Cardiac muscle cell (in vitro differentiated cells and primary cell): ENCODE data around the gene CCDC6. TPM values are rescaled to one million over a fixed set of nuclear protein-coding genes. Genes with fewer than 3 reads are reported as not detected.
"Not testable (repeated sequence)": the region's sequence is repeated elsewhere in the genome, so short reads cannot be mapped to it uniquely, and the experiment has no call there.

ENCODE experiments used
- DNase-seq, 2 donors: peaks; one replicate each; pipeline versions ENCODE4 v3.0.0 to v3.0.0-alpha.2; 2010 to 2017; ENCODE audit warnings: low read depth in 1 of 2, low spot score in 1 of 2
- H3K27ac ChIP-seq: fragments of 200-600 bp; sonication (generic); 2 replicates; pipeline ENCODE4 v1.5.1; 2016
- H3K27me3 ChIP-seq: fragments of 200-600 bp; sonication (generic); 2 replicates; pipeline ENCODE4 v1.6.0; 2016; ENCODE audit warnings: control low read depth
- H3K36me3 ChIP-seq: fragments of 200-600 bp; sonication (generic); 2 replicates; pipeline ENCODE4 v1.5.1; 2016; ENCODE audit warnings: control low read depth
- H3K4me1 ChIP-seq: fragments of 200-600 bp; sonication (generic); 2 replicates; pipeline ENCODE4 v1.8.1; 2017; ENCODE audit warnings: low read depth, mild to moderate bottlenecking, mixed run types
- H3K4me3 ChIP-seq: fragments of 200-600 bp; sonication (generic); 2 replicates; pipeline ENCODE4 v1.5.1; 2016; ENCODE audit warnings: mild to moderate bottlenecking
- H3K9me3 ChIP-seq: fragments of 200-600 bp; sonication (generic); 2 replicates; pipeline ENCODE4 v1.5.1; 2017; ENCODE audit warnings: low read depth, mild to moderate bottlenecking, control low read depth
- CTCF ChIP-seq: IDR thresholded peaks from 2 replicates; pipeline ENCODE4 v1.5.1; 2012; ENCODE audit warnings: low read depth, mild to moderate bottlenecking, low read length
- polyA plus RNA-seq: library from polyadenylated mRNA; unstranded; fragments of >200 nt; fragmentation: Nextera tagmentation; extraction: Ambion mirVana; gene quantifications from 2 replicates; pipeline ENCODE4 v1.2.1, GENCODE V29; 2016
- total RNA-seq: library from RNA; depleted of rRNA; stranded (reverse); fragments of >200 nt; gene quantifications from 2 replicates; pipeline ENCODE4 v1.2.3, GENCODE V29; 2016

CCDC6 gene
- total and polyA plus RNA-seq, 2 experiments from 2014 or later, result 11.0 to 22.2 TPM

DNA sequence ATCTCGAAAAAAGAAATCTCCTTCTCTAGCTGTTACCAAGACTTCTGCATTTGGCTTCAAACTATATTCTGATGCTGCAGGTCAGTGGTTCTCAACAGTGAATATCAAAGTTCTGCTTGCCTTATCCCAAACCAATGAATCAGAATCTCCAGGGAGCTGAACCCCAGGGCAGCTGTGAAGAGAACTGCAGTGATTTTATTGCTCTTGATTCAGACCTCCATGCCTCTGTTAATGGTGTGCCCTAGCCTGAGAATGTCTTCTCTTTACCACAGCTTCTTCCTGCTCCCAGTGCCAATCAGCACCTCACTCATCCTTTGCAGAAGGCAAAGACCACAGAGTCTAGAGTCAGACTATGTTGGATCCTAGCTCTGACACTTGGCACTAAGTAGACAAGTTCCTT is 106.9 kb downstream of the CCDC6 start:
- DNase-seq, result no peak
- no peak overlapping the region for H3K27ac ChIP-seq

GRCh38 chr10:59793919-59794318 is 112.4 kb downstream of the CCDC6 start:
- Histone ChIP-seq H3K4me1 (peaks cover 3% of the 10 kb centered on the region), H3K9me3 (no peaks in the 10 kb centered on the region), H3K4me3 (no peak overlapping the region), H3K36me3 (peaks cover 30% of the 10 kb centered on the region), H3K27me3 (no peaks in the 10 kb centered on the region), H3K27ac (no peak overlapping the region)
- no peak for DNase-seq
- no peak for TF ChIP-seq CTCF

More for the DNA sequence above, 106.9 kb downstream of the CCDC6 start:
- no peak for TF ChIP-seq CTCF
- no peak overlapping the region for H3K4me3 ChIP-seq
- H3K27me3 ChIP-seq, result no peaks in the 10 kb centered on the region
- peaks cover 13% of the 10 kb centered on the region for H3K36me3 ChIP-seq
- no peaks in the 10 kb centered on the region for H3K9me3 ChIP-seq
- no peaks in the 10 kb centered on the region for H3K4me1 ChIP-seq

- no peak overlapping the region for H3K4me3 ChIP-seq
- peaks cover 30% of the 10 kb centered on the region for H3K36me3 ChIP-seq
- no peaks in the 10 kb centered on the region for H3K9me3 ChIP-seq
- H3K27ac ChIP-seq, result no peak overlapping the region
- H3K4me1 ChIP-seq, result peaks cover 3% of the 10 kb centered on the region
- DNase-seq, result no peak
- no peak for TF ChIP-seq CTCF
- H3K27me3 ChIP-seq, result no peaks in the 10 kb centered on the region
These were observed 113.5 kb downstream of the CCDC6 start for GRCh38 chr10:59792812-59793211.

DNA sequence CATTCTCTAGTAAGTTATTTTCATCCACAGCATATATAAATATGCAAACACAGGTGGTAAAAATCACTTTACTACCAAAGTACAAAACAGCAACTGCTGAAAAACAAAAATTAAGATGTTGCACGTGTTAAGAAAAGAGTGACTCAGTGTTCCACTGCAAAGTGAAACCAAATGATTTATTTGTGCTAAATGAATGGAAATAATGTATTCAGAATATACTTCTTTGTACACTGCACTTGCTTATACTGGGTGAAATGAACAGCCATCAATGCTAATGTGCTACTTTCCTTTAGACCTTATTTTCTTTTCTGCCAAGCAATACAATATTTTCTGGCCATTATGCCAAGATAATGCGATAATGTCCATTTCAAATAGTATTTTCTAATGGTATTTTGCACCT is 114.8 kb downstream of the CCDC6 start:
- no peak for TF ChIP-seq CTCF
- peaks cover 3% of the 10 kb centered on the region for H3K4me1 ChIP-seq
- DNase-seq, result no peak
- H3K36me3 ChIP-seq, result peaks cover 30% of the 10 kb centered on the region
- H3K9me3 ChIP-seq, result no peaks in the 10 kb centered on the region
- H3K4me3 ChIP-seq, result no peak overlapping the region
- no peak overlapping the region for H3K27ac ChIP-seq
- no peaks in the 10 kb centered on the region for H3K27me3 ChIP-seq

DNA sequence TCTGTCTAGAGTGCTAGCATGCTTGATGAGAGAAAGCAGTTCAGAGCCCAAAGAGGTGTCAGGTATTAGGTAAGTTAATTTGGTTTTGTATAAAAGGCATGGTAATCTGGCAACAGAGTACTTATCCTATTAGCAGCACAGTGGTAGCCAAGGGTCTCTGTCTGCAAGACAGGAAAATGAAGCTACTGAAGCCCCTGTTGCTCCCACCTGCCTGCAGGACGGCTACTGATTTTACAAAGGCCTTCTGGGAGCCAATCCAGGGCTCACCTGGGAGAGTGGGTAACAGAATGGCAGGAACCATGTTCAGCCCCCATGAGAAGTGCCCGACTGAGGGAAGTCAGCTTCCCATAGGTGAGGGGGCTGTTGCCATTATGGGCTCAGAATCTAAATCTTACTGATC is 116.3 kb downstream of the CCDC6 start:
- H3K4me3 ChIP-seq, H3K9me3 ChIP-seq, H3K27ac ChIP-seq, DNase-seq, H3K4me1 ChIP-seq, H3K27me3 ChIP-seq: not testable (repeated sequence)
- peaks cover 30% of the 10 kb centered on the region for H3K36me3 ChIP-seq

DNA sequence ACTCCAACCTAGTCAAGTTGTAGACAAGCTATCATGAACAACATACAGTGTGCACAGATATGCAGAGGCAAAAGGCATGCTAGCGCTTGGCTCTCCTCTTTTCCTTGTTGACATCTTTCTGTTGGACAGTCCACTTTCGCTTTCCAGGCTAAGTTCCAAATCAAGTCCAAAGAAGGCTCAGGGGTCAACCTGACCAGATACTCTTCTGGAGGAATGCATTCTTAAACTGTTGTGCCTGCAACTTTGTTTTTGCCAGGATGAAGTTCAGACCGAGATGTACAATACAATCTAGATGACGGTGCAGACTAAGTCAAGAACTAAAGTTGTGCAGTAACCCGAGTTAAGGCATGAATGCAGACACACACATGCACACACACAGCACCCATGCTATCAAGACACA is 117.4 kb downstream of the CCDC6 start:
- DNase-seq, H3K27me3 ChIP-seq, H3K4me1 ChIP-seq, H3K9me3 ChIP-seq, H3K4me3 ChIP-seq: not testable (repeated sequence)
- Histone ChIP-seq H3K27ac (peak overlapping the region; percentile 39), H3K36me3 (peaks cover 22% of the 10 kb centered on the region)

- H3K27ac ChIP-seq, H3K4me3 ChIP-seq, H3K27me3 ChIP-seq, H3K36me3 ChIP-seq, H3K9me3 ChIP-seq, DNase-seq, H3K4me1 ChIP-seq: not testable (repeated sequence)
These were observed 119.3 kb downstream of the CCDC6 start for GRCh38 chr10:59787032-59787431.

- not testable (repeated sequence) for H3K4me3 ChIP-seq, H3K36me3 ChIP-seq, H3K4me1 ChIP-seq, DNase-seq, H3K27me3 ChIP-seq, H3K27ac ChIP-seq, H3K9me3 ChIP-seq
These were observed 120.9 kb downstream of the CCDC6 start for GRCh38 chr10:59785476-59785875.
